Spleen (tissue), 11 donors: ENCODE data around the gene MRPS21. TPM values are rescaled to one million over a fixed set of nuclear protein-coding genes. Genes with fewer than 3 reads are reported as not detected.
A peak's percentile ranks its signal among the peaks of the same experiment; 100 is the strongest.

Experiments used
- DNase-seq: peaks from one replicate; pipeline ENCODE4 v3.0.0-alpha.2; 2020
- H3K27ac ChIP-seq, 8 donors: fragments of 200-600 bp; sonication (generic) in 7 of 8; 1 replicate in 4 of 8; 2 replicates in 4 of 8; pipeline versions ENCODE4 v1.5.0 to v1.8.0; 2016 to 2021; ENCODE audit warnings: inconsistent platforms in 4 of 8, mild to moderate bottlenecking in 4 of 8, moderate library complexity in 1 of 8
- H3K27me3 ChIP-seq, 7 donors: fragments of 200-600 bp; sonication (generic) in 6 of 7; replicated peaks in 1 of 7; 1 replicate in 4 of 7; 2 replicates in 3 of 7; pipeline versions ENCODE4 v1.5.0 to v1.8.0; 2016 to 2021; ENCODE audit warnings: inconsistent platforms in 3 of 7, mild to moderate bottlenecking in 1 of 7
- H3K36me3 ChIP-seq, 6 donors: fragments of 200-600 bp; sonication (generic) in 5 of 6; 1 replicate in 4 of 6; 2 replicates in 2 of 6; pipeline versions ENCODE4 v1.5.0 to v1.8.0; 2016 to 2021; ENCODE audit warnings: inconsistent platforms in 2 of 6
- H3K4me1 ChIP-seq, 6 donors: fragments of 200-600 bp; sonication (generic) in 5 of 6; 1 replicate in 3 of 6; 2 replicates in 3 of 6; pipeline versions ENCODE4 v1.5.0 to v1.8.0; 2016 to 2021; ENCODE audit warnings: inconsistent platforms in 3 of 6
- H3K4me3 ChIP-seq, 8 donors: fragments of 200-600 bp; sonication (generic) in 7 of 8; 1 replicate in 4 of 8; 2 replicates in 4 of 8; pipeline versions ENCODE4 v1.5.0 to v1.8.0; 2016 to 2021; ENCODE audit warnings: inconsistent platforms in 4 of 8, mild to moderate bottlenecking in 4 of 8, moderate library complexity in 2 of 8
- H3K9me3 ChIP-seq, 8 donors: fragments of 200-600 bp; sonication (generic) in 7 of 8; 1 replicate in 4 of 8; 2 replicates in 4 of 8; pipeline versions ENCODE4 v1.5.0 to v1.8.0; 2016 to 2021; ENCODE audit warnings: inconsistent platforms in 4 of 8
- CTCF ChIP-seq, 11 experiments: fragments of 200-600 bp in 7 of 11; fragments of 450-650 bp in 4 of 11; sonication (generic) in 4 of 11; IDR thresholded peaks in 8 of 11; conservative IDR thresholded peaks in 3 of 11; 1 replicate in 7 of 11; 2 replicates in 4 of 11; pipeline versions ENCODE4 v1.4.0 to v1.8.0; 2016 to 2021; ENCODE audit warnings: antibody characterized with exemption in 11 of 11, inconsistent platforms in 4 of 11, mild to moderate bottlenecking in 1 of 11
- POLR2A ChIP-seq, 3 donors: fragments of 450-650 bp; IDR thresholded peaks; one replicate each; pipeline ENCODE4 v1.5.1; 2017; ENCODE audit warnings: antibody characterized with exemption in 3 of 3, mild to moderate bottlenecking in 1 of 3
- POLR2AphosphoS5 ChIP-seq, 3 donors: sonication (generic); formaldehyde crosslinking; IDR thresholded peaks; one replicate each; pipeline ENCODE4 v1.5.1; 2017; ENCODE audit warnings: antibody characterized with exemption in 3 of 3
- WGBS, 5 donors: extraction: QIAGEN DNeasy Blood & Tissue Kit in 3 of 5; methylation state at CpG; one replicate each; pipeline versions ENCODE4 v1.1.5 to v1.1.7; 2013 to 2018; 5-methylcytosine and 5-hydroxymethylcytosine counted together
- intact Hi-C: fragments of 100-400 bp; cut with DNase I; formaldehyde crosslinking; loops from one replicate; pipeline ENCODE4 v1.15.0; 2023; ENCODE audit warnings: low total_unique reads
- polyA plus RNA-seq, 3 donors: library from polyadenylated mRNA; stranded (reverse); fragments of 200-250 nt; gene quantifications; one replicate each; pipeline ENCODE4 v1.2.1, GENCODE V29; 2013
- total RNA-seq, 7 donors: library from RNA; depleted of rRNA in 3 of 7; stranded (reverse); fragments of >200 nt in 3 of 7; fragmentation: NEBNext Ultra II Directional in 4 of 7; extraction: Animal tissue kit (Norgen Biotek cat#: 25700) in 4 of 7; gene quantifications; one replicate each; pipeline versions ENCODE4 v1.1.0 to v1.2.1, GENCODE V29; 2016 to 2021
- donor health status: healthy with polysubstance abuse.
- donor health status: DM: no; HTN: no; CAD: no; lungs with moderate emphysema.
- donor health status: DM: no; HTN: no; CAD: no.
- donor health status: Bipolar disorder and iron deficiency.
- donor health status: healthy.
- donor health status: DM: no; HTN: no; CAD: no.
- donor health status: DM: yes; HTN: yes; CAD: no.

The MRPS21 gene
- total and polyA plus RNA-seq, 10 donors: 39.3 to 116 (median 47.3) TPM

GRCh38 chr1:150267896-150268295 lies 25.8 kb upstream of the MRPS21 start:
- no peaks in the 10 kb centered on the region for H3K27me3 ChIP-seq
- intact Hi-C loops: no loop called here
- TF ChIP-seq POLR2A (IDR thresholded peaks at IDR 0.05) (no peak), POLR2AphosphoS5 (IDR thresholded peaks at IDR 0.05) (no peak), CTCF (IDR thresholded peaks at IDR 0.05 in 8 of 11, conservative IDR thresholded peaks at IDR 0.05 in 3 of 11) (no peak)
- H3K9me3 ChIP-seq: no peaks in the 10 kb centered on the region
- H3K4me1 ChIP-seq: peaks cover 20 to 67% (median 45%) of the 10 kb centered on the region in 6 donors
- H3K4me3 ChIP-seq: peak overlapping the region; percentile 76 to 90 (median 82)
- 36 to 50% (median 45%) methylated on average over 6 of the region's 6 CpGs for WGBS, 5 donors
- peak overlapping the region; percentile 93 to 98 (median 97) for H3K27ac ChIP-seq
- peaks cover 0 to 41% (median 33%) of the 10 kb centered on the region in 6 donors for H3K36me3 ChIP-seq
- DNase-seq: no peak

- WGBS, 5 donors: 0 to 1% (median 0%) methylated on average over 20 to 21 of the region's 21 CpGs
- TF ChIP-seq POLR2AphosphoS5 (IDR thresholded peaks at IDR 0.05) (no peak), POLR2A (IDR thresholded peaks at IDR 0.05) (no peak), CTCF (IDR thresholded peaks at IDR 0.05 in 8 of 11, conservative IDR thresholded peaks at IDR 0.05 in 3 of 11) (no peak)
- peaks cover 0 to 41% (median 33%) of the 10 kb centered on the region in 6 donors for H3K36me3 ChIP-seq
- intact Hi-C loops: no loop called here
- H3K27ac ChIP-seq: peak overlapping the region; percentile 93 to 98 (median 97)
- H3K9me3 ChIP-seq: no peaks in the 10 kb centered on the region
- no peaks in the 10 kb centered on the region for H3K27me3 ChIP-seq
- peak; percentile 85 for DNase-seq
- peaks cover 20 to 67% (median 47%) of the 10 kb centered on the region in 6 donors for H3K4me1 ChIP-seq
- H3K4me3 ChIP-seq: peak overlapping the region; percentile 76 to 90 (median 82)
These were observed 25.3 kb upstream of the MRPS21 start for GRCh38 chr1:150268340-150268704.

- peak; percentile 28 to 73 (median 33) for TF ChIP-seq POLR2A (IDR thresholded peaks at IDR 0.05)
- TF ChIP-seq CTCF (IDR thresholded peaks at IDR 0.05 in 8 of 11, conservative IDR thresholded peaks at IDR 0.05 in 3 of 11): peak in 1 of 11 experiments; percentile 21
- TF ChIP-seq POLR2AphosphoS5 (IDR thresholded peaks at IDR 0.05): peak; percentile 91 to 93 (median 93)
- peaks cover 20 to 73% (median 47%) of the 10 kb centered on the region in 6 donors for H3K4me1 ChIP-seq
- H3K27ac ChIP-seq: peak within 1 kb of the TSS; percentile 93 to 98 (median 97)
- peaks cover 0 to 37% (median 33%) of the 10 kb centered on the region in 6 donors for H3K36me3 ChIP-seq
- peak within 1 kb of the TSS; percentile 76 to 90 (median 82) for H3K4me3 ChIP-seq
- peak; percentile 99 for DNase-seq
- 0 to 1% (median 0%) methylated on average over 8 to 49 of the region's 49 CpGs for WGBS, 5 donors
- intact Hi-C loops: no loop called here
- H3K9me3 ChIP-seq: no peaks in the 10 kb centered on the region
- H3K27me3 ChIP-seq: no peaks in the 10 kb centered on the region
These were observed 24.8 kb upstream of the MRPS21 start, which contains the start of gene APH1A for GRCh38 chr1:150268705-150269403. Gene APH1A, minus strand, starts transcription at chr1:150269016. Its CDS starts 206 bp downstream, at chr1:150268810.

GRCh38 chr1:150269451-150269850 lies 24.2 kb upstream of the MRPS21 start:
- H3K4me3 ChIP-seq: peak overlapping the region; percentile 76 to 90 (median 82)
- intact Hi-C loops: no loop called here
- H3K27ac ChIP-seq: peak overlapping the region; percentile 4 to 98 (median 97)
- no peaks in the 10 kb centered on the region for H3K9me3 ChIP-seq
- WGBS, 5 donors: 16 to 22% (median 19%) methylated on average over 10 of the region's 10 CpGs
- H3K36me3 ChIP-seq: peaks cover 0 to 31% (median 28%) of the 10 kb centered on the region in 6 donors
- H3K27me3 ChIP-seq: no peaks in the 10 kb centered on the region
- TF ChIP-seq POLR2A (IDR thresholded peaks at IDR 0.05) (no peak), POLR2AphosphoS5 (IDR thresholded peaks at IDR 0.05) (no peak), CTCF (IDR thresholded peaks at IDR 0.05 in 8 of 11, conservative IDR thresholded peaks at IDR 0.05 in 3 of 11) (no peak)
- peaks cover 20 to 75% (median 47%) of the 10 kb centered on the region in 6 donors for H3K4me1 ChIP-seq
- no peak for DNase-seq
